ENCODE results near the gene OBP2B. TPM values are rescaled to one million over a fixed set of nuclear protein-coding genes. Genes with fewer than 3 reads are reported as not detected.
"Not testable (repeated sequence)": the region's sequence is repeated elsewhere in the genome, so short reads cannot be mapped to it uniquely, and the experiment has no call there.

OBP2B gene
- polyA plus RNA-seq, 1 donor (not counting 4 experiments of a cell fraction or from before 2014, with no cell fraction given) = not detected

DNA sequence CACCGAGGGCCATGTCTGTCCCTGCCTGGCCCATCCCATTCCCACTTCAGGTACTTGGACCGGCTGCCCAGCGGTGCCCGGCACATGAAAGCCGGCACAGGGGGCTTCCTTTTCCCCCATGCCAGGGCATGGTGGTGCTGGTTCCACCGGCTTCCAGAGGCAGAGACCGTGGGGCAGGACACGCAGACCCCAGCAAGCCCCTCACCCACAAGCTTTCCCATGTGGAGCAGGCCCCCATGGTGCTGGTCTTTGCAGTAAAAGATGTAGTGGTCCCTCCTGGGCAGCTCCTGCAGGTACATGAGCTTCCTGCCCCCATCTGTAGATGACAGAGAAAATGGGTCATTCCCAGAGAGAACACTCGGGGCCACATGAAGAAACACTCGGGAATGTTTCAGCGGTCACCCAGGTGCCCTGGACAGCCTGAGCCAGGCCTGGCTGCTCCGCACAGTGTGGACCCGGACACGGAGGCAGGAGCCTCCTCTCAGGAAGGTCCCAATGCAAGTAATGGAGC, 2.0 kb downstream of the OBP2B start:
- Histone ChIP-seq H3K27me3 (ENCODE audit: control insufficient read depth, extremely low read depth, insufficient read depth, low read length) (peaks cover 9% of the 10 kb centered on the region), H3K79me2 (ENCODE audit: control insufficient read depth, insufficient read depth, low read length) (no peaks in the 10 kb centered on the region), H3K4me1 (ENCODE audit: control insufficient read depth, extremely low read depth, insufficient read depth, low read length) (no peaks in the 10 kb centered on the region), H2AFZ (ENCODE audit: control insufficient read depth, low read length) (no peak overlapping the region), H4K20me1 (ENCODE audit: control insufficient read depth, extremely low read depth, insufficient read depth, low read length) (no peaks in the 10 kb centered on the region), H3K9me3 (ENCODE audit: control insufficient read depth, low read depth, low read length) (no peaks in the 10 kb centered on the region), H3K9ac (ENCODE audit: control insufficient read depth, extremely low read depth, insufficient read depth, low read length) (no peak overlapping the region), H3K36me3 (ENCODE audit: control insufficient read depth in 2 of 2, extremely low read depth in 1 of 2, insufficient read depth in 2 of 2, low read length in 2 of 2) (no peaks in the 10 kb centered on the region), H3K4me2 (ENCODE audit: control insufficient read depth, extremely low read depth, insufficient read depth, low read depth, low read length) (no peak overlapping the region), H3K27ac (ENCODE audit: control insufficient read depth, insufficient read depth, low read length) (no peak overlapping the region), H3K9me1 (ENCODE audit: control insufficient read depth, extremely low read depth, insufficient read depth, low read length) (no peaks in the 10 kb centered on the region), H3K4me3 (ENCODE audit: control insufficient read depth in 2 of 3, extremely low read depth in 1 of 3, insufficient read depth in 2 of 3, low read depth in 1 of 3, low read length in 3 of 3) (no peak overlapping the region)
- no peak for FAIRE-seq
- dilution Hi-C loops (cut with MboI; ENCODE audit: extremely low pct_ligation_motif_present, low sequenced_read_pairs) = no loop called here
- no peak for TF ChIP-seq EZH2 (IDR thresholded peaks at IDR 0.05; ENCODE audit: low read length)
- TF ChIP-seq, protein P1, sequence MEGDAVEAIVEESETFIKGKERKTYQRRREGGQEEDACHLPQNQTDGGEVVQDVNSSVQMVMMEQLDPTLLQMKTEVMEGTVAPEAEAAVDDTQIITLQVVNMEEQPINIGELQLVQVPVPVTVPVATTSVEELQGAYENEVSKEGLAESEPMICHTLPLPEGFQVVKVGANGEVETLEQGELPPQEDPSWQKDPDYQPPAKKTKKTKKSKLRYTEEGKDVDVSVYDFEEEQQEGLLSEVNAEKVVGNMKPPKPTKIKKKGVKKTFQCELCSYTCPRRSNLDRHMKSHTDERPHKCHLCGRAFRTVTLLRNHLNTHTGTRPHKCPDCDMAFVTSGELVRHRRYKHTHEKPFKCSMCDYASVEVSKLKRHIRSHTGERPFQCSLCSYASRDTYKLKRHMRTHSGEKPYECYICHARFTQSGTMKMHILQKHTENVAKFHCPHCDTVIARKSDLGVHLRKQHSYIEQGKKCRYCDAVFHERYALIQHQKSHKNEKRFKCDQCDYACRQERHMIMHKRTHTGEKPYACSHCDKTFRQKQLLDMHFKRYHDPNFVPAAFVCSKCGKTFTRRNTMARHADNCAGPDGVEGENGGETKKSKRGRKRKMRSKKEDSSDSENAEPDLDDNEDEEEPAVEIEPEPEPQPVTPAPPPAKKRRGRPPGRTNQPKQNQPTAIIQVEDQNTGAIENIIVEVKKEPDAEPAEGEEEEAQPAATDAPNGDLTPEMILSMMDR (optimal IDR thresholded peaks at IDR 0.05 in 1 of 3, IDR thresholded peaks at IDR 0.05 in 1 of 3, conservative IDR thresholded peaks at IDR 0.05 in 1 of 3; ENCODE audit: extremely low read depth in 1 of 3, insufficient read depth in 2 of 3, low read length in 3 of 3) = no peak
- DNase-seq (ENCODE audit: low read depth, low spot score) = no peak

DNA sequence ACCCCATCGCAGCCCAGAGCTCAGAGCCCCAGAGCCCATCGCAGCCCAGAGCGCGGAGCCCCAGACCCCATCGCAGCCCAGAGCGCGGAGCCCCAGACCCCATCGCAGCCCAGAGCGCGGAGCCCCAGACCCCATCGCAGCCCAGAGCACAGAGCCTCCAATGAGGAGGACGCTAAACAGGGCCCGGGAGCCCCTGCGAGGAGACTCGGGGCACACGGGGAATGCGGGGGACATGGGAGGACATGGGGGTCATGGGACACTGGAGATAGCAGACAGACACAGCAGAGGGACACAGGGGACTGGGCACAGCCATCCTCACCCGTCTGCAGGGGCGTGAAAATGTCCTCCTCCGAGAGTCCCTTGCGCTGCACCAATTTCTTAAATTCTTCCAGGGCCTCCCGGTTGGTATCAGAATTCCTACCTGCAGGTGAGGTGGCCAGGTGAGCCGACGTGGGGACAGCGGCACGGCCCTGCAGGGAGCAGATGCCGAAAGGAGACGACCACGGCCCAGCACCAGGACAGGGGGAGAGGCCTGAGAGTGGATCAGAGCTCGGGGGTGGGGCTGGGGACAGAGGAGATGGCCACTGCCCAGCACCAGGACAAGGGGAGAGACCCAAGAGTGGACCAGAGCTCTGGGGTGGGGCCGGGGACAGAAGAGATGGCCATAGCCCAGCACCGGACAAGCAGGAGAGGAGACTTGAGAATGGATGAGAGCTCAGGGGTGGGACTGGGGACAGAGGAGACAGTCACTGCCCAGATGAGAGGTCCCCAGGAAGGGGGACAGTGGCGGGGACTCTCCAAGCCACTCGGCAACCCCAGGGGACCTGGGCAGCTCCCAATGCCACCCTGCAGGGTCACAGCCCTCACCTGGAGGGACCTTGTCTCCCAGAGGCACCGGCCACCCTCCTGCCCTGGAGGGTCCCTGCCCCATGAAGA, 2.8 kb downstream of the OBP2B start:
- Histone ChIP-seq H3K4me1 (ENCODE audit: control insufficient read depth, extremely low read depth, insufficient read depth, low read length) (no peaks in the 10 kb centered on the region), H2AFZ (ENCODE audit: control insufficient read depth, low read length) (no peak overlapping the region), H3K9ac (ENCODE audit: control insufficient read depth, extremely low read depth, insufficient read depth, low read length) (no peak overlapping the region), H4K20me1 (ENCODE audit: control insufficient read depth, extremely low read depth, insufficient read depth, low read length) (no peaks in the 10 kb centered on the region), H3K36me3 (ENCODE audit: control insufficient read depth in 2 of 2, extremely low read depth in 1 of 2, insufficient read depth in 2 of 2, low read length in 2 of 2) (no peaks in the 10 kb centered on the region), H3K9me1 (ENCODE audit: control insufficient read depth, extremely low read depth, insufficient read depth, low read length) (no peaks in the 10 kb centered on the region), H3K9me3 (ENCODE audit: control insufficient read depth, low read depth, low read length) (no peaks in the 10 kb centered on the region), H3K4me2 (ENCODE audit: control insufficient read depth, extremely low read depth, insufficient read depth, low read depth, low read length) (no peak overlapping the region), H3K27me3 (ENCODE audit: control insufficient read depth, extremely low read depth, insufficient read depth, low read length) (peaks cover 9% of the 10 kb centered on the region), H3K79me2 (ENCODE audit: control insufficient read depth, insufficient read depth, low read length) (no peaks in the 10 kb centered on the region), H3K27ac (ENCODE audit: control insufficient read depth, insufficient read depth, low read length) (no peak overlapping the region), H3K4me3 (ENCODE audit: control insufficient read depth in 2 of 3, extremely low read depth in 1 of 3, insufficient read depth in 2 of 3, low read depth in 1 of 3, low read length in 3 of 3) (no peak overlapping the region)
- TF ChIP-seq EZH2 (IDR thresholded peaks at IDR 0.05; ENCODE audit: low read length) = no peak
- TF ChIP-seq, protein P1 (optimal IDR thresholded peaks at IDR 0.05 in 1 of 3, IDR thresholded peaks at IDR 0.05 in 1 of 3, conservative IDR thresholded peaks at IDR 0.05 in 1 of 3; ENCODE audit: extremely low read depth in 1 of 3, insufficient read depth in 2 of 3, low read length in 3 of 3) = no peak
- no peak for FAIRE-seq
- dilution Hi-C loops (cut with MboI; ENCODE audit: extremely low pct_ligation_motif_present, low sequenced_read_pairs) = no loop called here
- DNase-seq (ENCODE audit: low read depth, low spot score) = no peak

DNA sequence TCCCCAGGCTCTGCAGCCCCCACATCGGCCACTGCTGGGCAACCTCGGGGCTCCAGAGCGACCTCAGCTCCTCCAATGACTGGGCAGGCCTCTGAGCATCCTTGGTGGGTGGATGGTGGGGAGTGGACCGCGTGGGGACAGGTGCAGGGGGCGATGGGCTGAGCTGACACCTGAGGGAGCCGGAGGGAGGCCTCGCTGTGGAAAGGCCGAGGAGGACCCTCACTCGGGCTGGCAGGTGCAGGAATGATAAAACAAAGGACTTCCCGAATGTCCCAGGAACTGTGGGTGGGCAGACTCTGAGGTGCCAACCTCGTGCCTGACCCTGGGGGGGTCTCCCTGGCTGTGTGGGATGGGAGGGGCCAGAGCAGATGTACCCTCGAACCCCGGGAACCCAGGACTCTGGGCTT, 3.6 kb downstream of the OBP2B start:
- H3K27ac ChIP-seq (ENCODE audit: control insufficient read depth, insufficient read depth, low read length); H3K79me2 ChIP-seq (ENCODE audit: control insufficient read depth, insufficient read depth, low read length); H3K9ac ChIP-seq (ENCODE audit: control insufficient read depth, extremely low read depth, insufficient read depth, low read length); H3K9me3 ChIP-seq (ENCODE audit: control insufficient read depth, low read depth, low read length); H3K9me1 ChIP-seq (ENCODE audit: control insufficient read depth, extremely low read depth, insufficient read depth, low read length); H3K36me3 ChIP-seq (ENCODE audit: control insufficient read depth in 2 of 2, extremely low read depth in 1 of 2, insufficient read depth in 2 of 2, low read length in 2 of 2); DNase-seq (ENCODE audit: low read depth, low spot score); H3K4me2 ChIP-seq (ENCODE audit: control insufficient read depth, extremely low read depth, insufficient read depth, low read depth, low read length); H2AFZ ChIP-seq (ENCODE audit: control insufficient read depth, low read length); H4K20me1 ChIP-seq (ENCODE audit: control insufficient read depth, extremely low read depth, insufficient read depth, low read length); FAIRE-seq; dilution Hi-C loops (cut with MboI; ENCODE audit: extremely low pct_ligation_motif_present, low sequenced_read_pairs); H3K27me3 ChIP-seq (ENCODE audit: control insufficient read depth, extremely low read depth, insufficient read depth, low read length); H3K4me1 ChIP-seq (ENCODE audit: control insufficient read depth, extremely low read depth, insufficient read depth, low read length); H3K4me3 ChIP-seq (ENCODE audit: control insufficient read depth in 2 of 3, extremely low read depth in 1 of 3, insufficient read depth in 2 of 3, low read depth in 1 of 3, low read length in 3 of 3): not testable (repeated sequence)
